MG63 (cell line): ENCODE results near the gene CDX2. TPM values are rescaled to one million over a fixed set of nuclear protein-coding genes. Genes with fewer than 3 reads are reported as not detected.
"Not testable (repeated sequence)": the region's sequence is repeated elsewhere in the genome, so short reads cannot be mapped to it uniquely, and the experiment has no call there.

Experiments
- DNase-seq: peaks from one replicate; pipeline ENCODE4 v3.0.0-alpha.2; 2020
- H3K27me3 ChIP-seq: fragments of 250-450 bp; sonication (Bioruptor Pico); 2 replicates; pipeline ENCODE4 v1.5.1; 2020; ENCODE audit warnings: mild to moderate bottlenecking, moderate library complexity
- H3K36me3 ChIP-seq: fragments of 250-450 bp; sonication (Bioruptor Pico); 2 replicates; pipeline ENCODE4 v1.5.1; 2020; ENCODE audit warnings: mild to moderate bottlenecking, moderate library complexity
- H3K4me3 ChIP-seq: fragments of 250-450 bp; sonication (Bioruptor Pico); 2 replicates; pipeline ENCODE4 v1.5.1; 2020; ENCODE audit warnings: mild to moderate bottlenecking, moderate library complexity
- H3K9me3 ChIP-seq: fragments of 250-450 bp; sonication (Bioruptor Pico); 2 replicates; pipeline ENCODE4 v1.5.1; 2020; ENCODE audit warnings: mild to moderate bottlenecking, moderate library complexity
- total RNA-seq: library from RNA; depleted of rRNA; stranded (reverse); fragments of >200 nt; shearing (Covaris generic); gene quantifications from 2 replicates; pipeline ENCODE4 v1.2.3, GENCODE V29; 2014; ENCODE audit warnings: low replicate concordance

Gene CDX2
- total RNA-seq, 1 experiment from 2014 or later = 0.07 TPM

- H3K4me3 ChIP-seq = no peak overlapping the region
- no peaks in the 10 kb centered on the region for H3K36me3 ChIP-seq
- no peaks in the 10 kb centered on the region for H3K9me3 ChIP-seq
- no peak for DNase-seq
- peaks cover 27% of the 10 kb centered on the region for H3K27me3 ChIP-seq
Measured at GRCh38 chr13:27970382-27971235, 1.5 kb upstream of the CDX2 start.

- H3K4me3 ChIP-seq = no peak overlapping the region
- H3K27me3 ChIP-seq = peaks cover 27% of the 10 kb centered on the region
- H3K9me3 ChIP-seq = no peaks in the 10 kb centered on the region
- H3K36me3 ChIP-seq = no peaks in the 10 kb centered on the region
- no peak for DNase-seq
Measured at GRCh38 chr13:27969866-27970229, 733 bp upstream of the CDX2 start.

GRCh38 chr13:27968316-27969081 is 616 bp downstream of the CDX2 start:
- peaks cover 27% of the 10 kb centered on the region for H3K27me3 ChIP-seq
- H3K4me3 ChIP-seq = peak overlapping the region; percentile 37
- no peaks in the 10 kb centered on the region for H3K9me3 ChIP-seq
- no peaks in the 10 kb centered on the region for H3K36me3 ChIP-seq
- peak; percentile 42 for DNase-seq

GRCh38 chr13:27967736-27968315 is 1.3 kb downstream of the CDX2 start:
- Histone ChIP-seq H3K9me3 (no peaks in the 10 kb centered on the region), H3K4me3 (peak overlapping the region; percentile 37), H3K27me3 (peaks cover 27% of the 10 kb centered on the region), H3K36me3 (no peaks in the 10 kb centered on the region)
- no peak for DNase-seq

- Histone ChIP-seq H3K9me3 (no peaks in the 10 kb centered on the region), H3K36me3 (no peaks in the 10 kb centered on the region), H3K27me3 (peaks cover 27% of the 10 kb centered on the region), H3K4me3 (no peak overlapping the region)
- DNase-seq = no peak
Measured at GRCh38 chr13:27967203-27967735, 1.8 kb downstream of the CDX2 start.

- no peak for DNase-seq
- H3K4me3 ChIP-seq = no peak overlapping the region
- H3K9me3 ChIP-seq = no peaks in the 10 kb centered on the region
- H3K27me3 ChIP-seq = peaks cover 27% of the 10 kb centered on the region
- no peaks in the 10 kb centered on the region for H3K36me3 ChIP-seq
Measured at GRCh38 chr13:27966641-27967202, 2.4 kb downstream of the CDX2 start.

- no peak overlapping the region for H3K4me3 ChIP-seq
- no peaks in the 10 kb centered on the region for H3K36me3 ChIP-seq
- H3K27me3 ChIP-seq = peaks cover 27% of the 10 kb centered on the region
- DNase-seq = no peak
- no peaks in the 10 kb centered on the region for H3K9me3 ChIP-seq
Measured at GRCh38 chr13:27965740-27966640, 3.1 kb downstream of the CDX2 start.

- Histone ChIP-seq H3K4me3 (no peak overlapping the region), H3K27me3 (peaks cover 27% of the 10 kb centered on the region), H3K36me3 (no peaks in the 10 kb centered on the region), H3K9me3 (no peaks in the 10 kb centered on the region)
- no peak for DNase-seq
Measured at GRCh38 chr13:27965343-27965739, 3.8 kb downstream of the CDX2 start.

- DNase-seq = no peak
- no peak overlapping the region for H3K4me3 ChIP-seq
- H3K36me3 ChIP-seq = no peaks in the 10 kb centered on the region
- no peaks in the 10 kb centered on the region for H3K9me3 ChIP-seq
- H3K27me3 ChIP-seq = peaks cover 26% of the 10 kb centered on the region
Measured at GRCh38 chr13:27964741-27965323, 4.3 kb downstream of the CDX2 start.

- not testable (repeated sequence) for H3K36me3 ChIP-seq, DNase-seq
- peaks cover 21% of the 10 kb centered on the region for H3K27me3 ChIP-seq
Measured at GRCh38 chr13:27964206-27964605, 4.9 kb downstream of the CDX2 start.

GRCh38 chr13:27963491-27963890 is 5.6 kb downstream of the CDX2 start:
- no peaks in the 10 kb centered on the region for H3K9me3 ChIP-seq
- no peaks in the 10 kb centered on the region for H3K36me3 ChIP-seq
- H3K27me3 ChIP-seq = peaks cover 13% of the 10 kb centered on the region
- DNase-seq = no peak
- no peak overlapping the region for H3K4me3 ChIP-seq

More at GRCh38 chr13:27964206-27964605, 4.9 kb downstream of the CDX2 start:
- H3K9me3 ChIP-seq, H3K4me3 ChIP-seq: not testable (repeated sequence)

GRCh38 chr13:27962982-27963381 is 6.1 kb downstream of the CDX2 start:
- DNase-seq = no peak
- Histone ChIP-seq H3K4me3 (no peak overlapping the region), H3K9me3 (no peaks in the 10 kb centered on the region), H3K36me3 (no peaks in the 10 kb centered on the region), H3K27me3 (peaks cover 8% of the 10 kb centered on the region)

GRCh38 chr13:27962128-27962841 is 6.8 kb downstream of the CDX2 start:
- no peak for DNase-seq
- Histone ChIP-seq H3K9me3 (no peaks in the 10 kb centered on the region), H3K4me3 (no peak overlapping the region), H3K36me3 (no peaks in the 10 kb centered on the region), H3K27me3 (peaks cover 1% of the 10 kb centered on the region; the same call in 1 of the 2 replicates)

GRCh38 chr13:27961227-27962085 is 7.7 kb downstream of the CDX2 start:
- no peaks in the 10 kb centered on the region for H3K9me3 ChIP-seq
- no peak overlapping the region for H3K4me3 ChIP-seq
- DNase-seq = no peak
- no peaks in the 10 kb centered on the region for H3K36me3 ChIP-seq
- H3K27me3 ChIP-seq = no peaks in the 10 kb centered on the region; the same call in 1 of the 2 replicates
